Muscle layer of duodenum (tissue), 2 donors: ENCODE results near the gene CADPS2.

ENCODE experiments used
- H3K27ac ChIP-seq: one replicate; pipeline ENCODE4 v1.7.0; 2013; ENCODE audit warnings: mild to moderate bottlenecking, low read length
- H3K27me3 ChIP-seq: one replicate; pipeline ENCODE4 v1.7.0; 2013; ENCODE audit warnings: low read depth, mild to moderate bottlenecking, control low read depth, low read length
- H3K36me3 ChIP-seq, 2 donors: one replicate each; pipeline ENCODE4 v1.7.0; 2013; ENCODE audit warnings: low read length in 2 of 2, control low read depth in 1 of 2, mild to moderate bottlenecking in 1 of 2; ENCODE audit not compliant: insufficient read depth in 2 of 2, control insufficient read depth in 1 of 2
- H3K4me1 ChIP-seq, 2 donors: one replicate each; pipeline ENCODE4 v1.7.0; 2013; ENCODE audit warnings: low read length in 2 of 2, mild to moderate bottlenecking in 2 of 2, control low read depth in 1 of 2, moderate library complexity in 1 of 2; ENCODE audit not compliant: insufficient read depth in 2 of 2, control insufficient read depth in 1 of 2
- H3K4me3 ChIP-seq, 2 donors: one replicate each; pipeline ENCODE4 v1.7.0; 2013; ENCODE audit warnings: low read length in 2 of 2, low read depth in 1 of 2, mild to moderate bottlenecking in 1 of 2
- H3K9me3 ChIP-seq, 2 donors: one replicate each; pipeline ENCODE4 v1.7.0; 2013; ENCODE audit warnings: low read length in 2 of 2, control low read depth in 1 of 2, mild to moderate bottlenecking in 1 of 2; ENCODE audit not compliant: control insufficient read depth in 1 of 2
- donor health status: healthy.

CADPS2 gene

DNA sequence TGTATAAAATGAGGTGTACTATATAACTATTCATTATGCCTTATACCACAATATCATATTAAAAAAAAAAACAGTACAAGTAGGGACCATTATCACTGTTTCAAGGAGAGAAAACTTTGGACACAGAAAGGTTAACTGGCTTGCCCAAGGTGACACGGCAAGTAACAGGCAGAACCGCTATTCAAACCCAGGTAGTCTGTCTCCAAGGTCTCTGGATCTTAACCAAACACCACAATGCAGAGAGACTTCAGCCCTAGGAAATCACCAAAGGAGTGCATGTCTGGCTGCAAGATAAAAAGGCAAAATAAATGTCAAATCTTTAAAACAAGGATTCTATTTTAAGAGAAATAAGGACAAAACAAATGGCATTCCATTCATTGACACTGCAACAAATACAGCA, 56.3 kb downstream of the CADPS2 start:
- no peaks in the 10 kb centered on the region for H3K9me3 ChIP-seq
- no peak overlapping the region for H3K27ac ChIP-seq
- no peak overlapping the region for H3K4me3 ChIP-seq
- no peaks in the 10 kb centered on the region for H3K27me3 ChIP-seq
- no peaks in the 10 kb centered on the region for H3K4me1 ChIP-seq
- no peaks in the 10 kb centered on the region for H3K36me3 ChIP-seq

DNA sequence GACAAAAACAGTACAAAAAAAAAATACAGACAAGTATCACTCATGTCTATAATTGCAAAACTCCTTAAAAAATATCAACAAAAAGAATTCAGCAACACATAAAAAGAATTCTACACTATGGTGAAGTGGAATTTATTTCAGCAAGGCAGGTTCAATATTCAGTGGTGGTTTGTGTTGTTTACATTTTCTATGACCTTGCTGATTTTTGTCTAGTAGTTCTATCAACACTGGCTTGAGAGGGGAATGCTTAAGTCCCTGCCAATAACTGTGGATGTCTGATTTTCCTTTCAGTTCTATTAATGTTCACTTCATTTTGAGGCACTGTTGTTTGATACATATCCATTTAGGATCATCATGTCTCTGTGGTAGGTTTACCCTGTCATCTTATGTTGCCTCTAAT, 58.5 kb downstream of the CADPS2 start:
- Histone ChIP-seq H3K4me1 (no peaks in the 10 kb centered on the region), H3K27ac (no peak overlapping the region), H3K36me3 (no peaks in the 10 kb centered on the region), H3K27me3 (no peaks in the 10 kb centered on the region), H3K4me3 (no peak overlapping the region), H3K9me3 (no peaks in the 10 kb centered on the region)

DNA sequence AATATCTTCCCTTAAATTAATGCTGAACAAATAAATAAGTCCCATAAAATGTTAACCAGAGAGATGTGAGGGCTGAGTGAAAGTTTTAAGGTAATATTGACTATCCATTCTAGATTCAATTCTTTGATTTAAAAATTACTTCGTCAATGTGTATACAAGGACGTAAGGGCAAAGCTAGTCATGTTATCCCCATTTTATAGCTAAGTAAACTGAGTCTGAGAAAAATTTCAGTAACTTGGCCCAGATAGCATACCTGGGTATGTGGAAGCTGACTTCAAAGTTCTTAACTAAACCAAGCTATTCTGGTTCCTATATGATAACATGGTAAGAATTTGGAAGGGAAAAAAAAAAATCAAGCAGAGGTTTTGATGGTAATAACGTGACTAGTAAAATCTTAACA, 72.4 kb downstream of the CADPS2 start:
- H3K4me1 ChIP-seq, result no peaks in the 10 kb centered on the region
- H3K9me3 ChIP-seq, result no peaks in the 10 kb centered on the region
- H3K27me3 ChIP-seq, result no peaks in the 10 kb centered on the region
- no peaks in the 10 kb centered on the region for H3K36me3 ChIP-seq
- H3K4me3 ChIP-seq, result no peak overlapping the region
- H3K27ac ChIP-seq, result no peak overlapping the region

DNA sequence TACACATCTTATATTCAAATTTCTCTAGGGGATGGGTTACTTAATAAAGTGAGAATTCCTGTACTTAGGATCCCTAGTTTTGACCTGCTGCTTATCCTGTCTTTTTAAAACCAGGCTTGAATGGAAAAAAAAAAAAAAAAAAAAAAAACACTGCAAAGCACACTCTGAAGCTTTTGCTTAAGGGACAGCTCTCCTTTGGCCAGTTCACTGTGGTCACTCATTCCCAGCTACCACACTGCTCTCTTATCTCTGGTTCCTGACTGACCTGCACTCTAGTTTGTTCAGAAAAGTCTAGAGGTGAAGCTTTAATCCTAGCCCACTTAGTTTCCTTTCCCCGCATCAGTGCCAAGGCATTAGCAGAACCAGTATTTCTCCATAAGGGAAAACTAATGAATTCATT, 82.4 kb downstream of the CADPS2 start:
- Histone ChIP-seq H3K4me3 (no peak overlapping the region), H3K27ac (no peak overlapping the region), H3K27me3 (no peaks in the 10 kb centered on the region), H3K4me1 (no peaks in the 10 kb centered on the region), H3K36me3 (no peaks in the 10 kb centered on the region), H3K9me3 (no peaks in the 10 kb centered on the region)

DNA sequence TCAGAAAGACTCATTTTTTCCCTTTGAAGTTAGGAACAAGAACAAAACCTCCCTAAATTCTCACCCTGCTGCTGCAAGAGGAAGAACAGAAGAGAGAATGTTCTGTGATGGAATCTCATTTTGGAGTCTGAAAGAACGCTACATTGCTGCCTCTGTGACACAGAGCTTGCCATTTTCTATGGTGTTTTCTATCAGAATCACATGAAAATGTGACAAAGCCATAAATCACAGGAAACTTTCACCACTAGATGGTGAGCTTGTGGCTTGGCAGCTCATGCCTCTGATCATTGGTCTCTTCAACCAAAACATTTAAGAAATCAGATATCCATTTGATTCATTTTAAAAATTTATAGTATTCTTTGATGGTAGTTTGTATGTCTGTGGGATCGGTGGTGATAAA, 82.9 kb downstream of the CADPS2 start:
- Histone ChIP-seq H3K4me1 (no peaks in the 10 kb centered on the region), H3K27me3 (no peaks in the 10 kb centered on the region), H3K9me3 (no peaks in the 10 kb centered on the region), H3K27ac (no peak overlapping the region), H3K4me3 (no peak overlapping the region), H3K36me3 (no peaks in the 10 kb centered on the region)

DNA sequence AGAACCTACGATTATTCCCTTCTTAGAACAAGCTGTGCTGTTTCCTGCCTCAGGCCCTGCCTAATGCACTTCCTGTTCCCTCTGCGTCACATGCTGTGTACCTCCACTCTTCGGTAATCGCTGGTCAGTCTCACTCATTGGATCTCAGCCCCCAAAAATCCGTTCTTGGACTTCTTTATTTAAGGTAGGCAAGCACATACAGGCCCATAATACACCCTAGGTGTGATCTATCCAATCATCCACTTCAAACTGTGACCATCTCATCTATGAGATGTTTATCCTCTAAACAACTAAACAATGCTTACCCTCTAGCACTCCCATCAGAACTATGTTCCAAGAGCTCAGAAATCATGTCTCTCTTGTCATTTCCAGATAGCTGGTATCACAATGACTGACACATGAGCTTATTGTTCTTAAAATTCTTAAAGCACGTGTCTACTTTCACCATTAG, 83.9 kb downstream of the CADPS2 start:
- H3K27me3 ChIP-seq, result no peaks in the 10 kb centered on the region
- no peak overlapping the region for H3K4me3 ChIP-seq
- H3K36me3 ChIP-seq, result no peaks in the 10 kb centered on the region
- H3K9me3 ChIP-seq, result no peaks in the 10 kb centered on the region
- H3K27ac ChIP-seq, result no peak overlapping the region
- no peaks in the 10 kb centered on the region for H3K4me1 ChIP-seq

DNA sequence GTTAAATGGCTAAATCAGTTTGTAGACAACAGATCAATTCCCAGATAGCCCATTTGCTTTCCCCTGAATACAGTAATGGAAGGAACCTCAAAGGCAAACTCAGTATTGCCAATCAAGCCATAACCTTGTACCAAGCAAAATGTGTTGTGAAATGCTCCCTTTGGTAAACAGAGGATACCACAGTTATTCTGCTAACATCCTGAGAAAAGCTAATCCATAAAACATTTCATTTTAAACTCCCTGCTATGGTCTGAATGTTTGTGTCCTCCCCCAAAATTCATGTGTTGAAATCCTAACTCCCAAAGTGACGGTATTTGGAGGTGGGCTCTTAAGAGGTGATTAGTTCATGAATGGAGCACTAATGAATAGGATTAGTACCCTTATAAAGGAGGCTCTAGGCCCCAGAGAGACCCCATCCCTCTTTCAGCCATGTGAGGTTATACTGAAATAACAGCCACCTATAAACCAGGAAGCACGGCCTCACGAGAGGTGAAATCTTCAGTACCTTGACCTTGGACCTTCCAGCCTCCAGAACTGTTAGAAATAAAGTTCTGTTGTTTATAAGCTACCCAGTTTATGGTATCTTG, 94.2 kb downstream of the CADPS2 start:
- no peak overlapping the region for H3K4me3 ChIP-seq
- H3K27me3 ChIP-seq, result no peaks in the 10 kb centered on the region
- no peaks in the 10 kb centered on the region for H3K4me1 ChIP-seq
- no peak overlapping the region for H3K27ac ChIP-seq
- no peaks in the 10 kb centered on the region for H3K9me3 ChIP-seq
- no peaks in the 10 kb centered on the region for H3K36me3 ChIP-seq

DNA sequence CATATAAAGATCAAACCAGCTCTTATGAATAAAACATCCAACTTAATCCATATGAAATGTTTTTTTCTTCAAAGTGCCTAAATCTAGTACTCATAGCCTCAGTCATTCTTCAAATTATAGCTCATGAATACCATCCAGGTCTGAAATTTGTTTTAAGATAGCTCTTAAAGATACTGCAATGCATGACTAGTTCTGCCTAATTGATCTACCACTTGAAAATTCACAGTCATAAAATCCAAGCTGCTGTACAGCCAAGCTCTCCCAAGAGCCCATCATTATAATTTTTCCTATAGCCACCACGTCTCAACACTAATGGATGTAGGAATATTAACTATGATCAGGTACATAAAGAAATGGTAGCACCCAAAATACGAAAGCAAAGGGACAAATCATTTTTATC, 95.7 kb downstream of the CADPS2 start:
- H3K27ac ChIP-seq, result no peak overlapping the region
- no peaks in the 10 kb centered on the region for H3K27me3 ChIP-seq
- no peak overlapping the region for H3K4me3 ChIP-seq
- no peaks in the 10 kb centered on the region for H3K4me1 ChIP-seq
- H3K9me3 ChIP-seq, result no peaks in the 10 kb centered on the region
- H3K36me3 ChIP-seq, result no peaks in the 10 kb centered on the region

DNA sequence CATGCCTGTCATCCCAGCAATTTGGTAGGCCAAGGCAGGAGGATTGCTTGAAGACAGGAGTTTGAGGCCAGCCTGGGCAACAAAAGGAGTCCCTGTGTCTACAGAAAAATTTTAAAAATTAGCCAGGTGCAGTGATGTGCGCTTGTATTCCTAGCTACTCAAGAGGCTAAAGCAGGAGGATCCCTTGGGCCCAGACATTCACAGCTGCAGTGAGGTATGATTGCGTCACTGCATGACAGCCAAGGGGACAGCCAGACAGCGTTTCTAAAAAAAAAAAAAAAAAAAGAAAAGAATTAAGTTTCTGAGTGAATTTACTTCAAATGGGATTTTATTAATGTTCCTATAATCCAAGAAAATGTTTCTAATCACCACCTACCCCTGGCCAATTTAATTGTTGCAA, 96.1 kb downstream of the CADPS2 start:
- Histone ChIP-seq H3K9me3 (no peaks in the 10 kb centered on the region), H3K36me3 (no peaks in the 10 kb centered on the region), H3K27me3 (no peaks in the 10 kb centered on the region), H3K4me3 (no peak overlapping the region), H3K27ac (no peak overlapping the region), H3K4me1 (no peaks in the 10 kb centered on the region)

DNA sequence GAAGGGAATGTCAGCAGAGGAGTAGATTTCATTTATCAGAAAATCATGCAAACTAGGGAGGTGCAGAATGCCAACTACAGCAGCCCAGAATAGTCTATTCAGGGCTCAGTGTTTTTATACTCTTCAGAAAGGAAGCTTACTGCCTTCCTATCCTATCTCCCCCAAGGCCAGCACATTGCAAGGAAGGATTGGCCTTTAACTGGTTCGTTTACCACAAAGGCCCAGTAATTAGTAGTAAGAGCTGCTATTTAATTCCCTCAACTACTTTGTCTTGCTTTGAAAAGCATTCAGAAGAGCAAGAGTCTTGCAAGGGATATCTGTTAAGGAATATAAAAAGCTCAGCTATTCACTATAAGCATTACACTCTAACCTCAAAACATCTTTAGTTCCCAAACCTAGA, 97.1 kb downstream of the CADPS2 start:
- Histone ChIP-seq H3K4me1 (no peaks in the 10 kb centered on the region), H3K27ac (no peak overlapping the region)

DNA sequence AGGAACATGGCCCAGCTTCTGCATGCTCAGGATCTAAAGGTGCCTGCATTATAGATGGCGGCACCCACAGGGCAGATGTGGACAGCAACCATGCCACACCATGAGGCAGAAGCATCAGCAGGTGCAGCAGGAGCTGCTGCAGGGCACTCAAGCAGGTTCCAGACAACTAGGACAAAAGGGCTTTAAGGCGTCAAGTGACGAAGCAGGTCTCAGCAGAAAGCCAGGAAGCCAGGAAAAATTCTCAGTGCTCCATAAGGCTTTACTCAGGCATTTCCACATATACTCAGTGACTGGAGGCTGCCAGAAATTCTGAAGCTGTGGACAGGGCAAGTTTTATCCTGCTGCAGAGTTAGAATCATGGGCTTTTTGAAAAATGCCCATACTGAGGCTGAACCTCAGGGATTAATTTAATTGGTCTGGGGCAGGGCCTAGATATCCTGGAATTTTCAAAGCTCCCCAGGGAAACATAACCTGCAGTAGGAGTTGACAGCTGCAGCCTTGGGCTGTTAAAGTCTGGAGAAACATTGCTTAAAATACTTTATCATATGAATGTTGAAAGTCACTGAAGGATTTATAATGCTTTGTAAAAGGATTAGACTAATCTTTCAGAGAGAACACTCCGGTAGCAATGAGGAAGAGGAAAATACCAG, 115.4 kb downstream of the CADPS2 start:
- Histone ChIP-seq H3K36me3 (no peaks in the 10 kb centered on the region), H3K27ac (no peak overlapping the region), H3K9me3 (no peaks in the 10 kb centered on the region), H3K4me3 (no peak overlapping the region), H3K27me3 (no peaks in the 10 kb centered on the region), H3K4me1 (no peaks in the 10 kb centered on the region)

More for the DNA sequence above, 97.1 kb downstream of the CADPS2 start:
- H3K4me3 ChIP-seq, result no peak overlapping the region
- no peaks in the 10 kb centered on the region for H3K36me3 ChIP-seq
- H3K9me3 ChIP-seq, result no peaks in the 10 kb centered on the region
- no peaks in the 10 kb centered on the region for H3K27me3 ChIP-seq

DNA sequence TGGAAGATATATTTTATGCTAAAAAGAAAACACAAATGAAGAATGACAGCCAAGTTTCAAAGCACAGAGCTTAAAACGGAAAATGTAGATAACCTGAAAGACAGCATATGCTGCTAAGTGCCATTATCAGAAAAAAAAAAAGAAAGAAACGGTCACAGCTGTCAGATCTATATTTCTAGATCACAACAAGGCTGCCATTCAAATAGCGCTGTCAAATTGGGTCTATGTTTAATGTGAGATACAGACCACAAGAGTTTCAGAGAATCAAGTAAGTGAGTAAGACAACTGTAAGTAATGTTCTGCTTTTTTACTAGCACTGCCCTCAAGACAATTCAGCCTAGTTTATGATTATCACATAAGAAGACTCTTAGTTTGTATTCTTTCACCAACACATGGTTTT, 117.4 kb downstream of the CADPS2 start:
- Histone ChIP-seq H3K4me3 (no peak overlapping the region), H3K27me3 (no peaks in the 10 kb centered on the region), H3K4me1 (peaks cover 0 to 4% of the 10 kb centered on the region in 2 donors), H3K27ac (no peak overlapping the region), H3K36me3 (no peaks in the 10 kb centered on the region), H3K9me3 (no peaks in the 10 kb centered on the region)
